ENCODE data around the gene SMOC2. TPM values are rescaled to one million over a fixed set of nuclear protein-coding genes. Genes with fewer than 3 reads are reported as not detected.

The SMOC2 gene
- total and polyA plus RNA-seq, 2 of the 13 experiments (the other 11 are each of a cell fraction or from before 2014, with no cell fraction given) = not detected

- H3K4me2 ChIP-seq (ENCODE audit: low read depth, low read length) = no peak overlapping the region
- peaks cover 26 to 69% of the 10 kb centered on the region in 2 experiments for H3K27me3 ChIP-seq (ENCODE audit: control insufficient read depth in 1 of 2, insufficient read depth in 2 of 2, low read length in 2 of 2)
- intact Hi-C loops (cut with micrococcal nuclease; ENCODE audit: unreplicated experiment) = no loop called here
- ChIA-PET CTCF (ENCODE audit: low intra/inter-chr PET ratio, low total read pairs) (no interaction called here), POLR2A (no interaction called here)
- no peaks in the 10 kb centered on the region for H3K36me3 ChIP-seq (replicated peaks in 1 of 2; ENCODE audit: control insufficient read depth in 1 of 2, insufficient read depth in 2 of 2, low read length in 2 of 2)
- H3K4me1 ChIP-seq (ENCODE audit: insufficient read depth, low read length) = no peaks in the 10 kb centered on the region
- WGBS (ENCODE audit: low lambda C conversion rate) = 17% methylated on average over 4 of the region's 4 CpGs
- DNase-seq (ENCODE audit: low spot score) = no peak
- TF ChIP-seq ZFAT (CRISPR knock-in tag; conservative IDR thresholded peaks at IDR 0.05) = no peak
- no peak for TF ChIP-seq GPN1 (CRISPR knock-in tag; IDR thresholded peaks at IDR 0.05; ENCODE audit: borderline replicate concordance)
- TF ChIP-seq HOMEZ (CRISPR knock-in tag; IDR thresholded peaks at IDR 0.05; ENCODE audit: low read depth) = no peak
- no peak for TF ChIP-seq ZNF234 (CRISPR knock-in tag; conservative IDR thresholded peaks at IDR 0.05)
- TF ChIP-seq ZNF761 (CRISPR knock-in tag; conservative IDR thresholded peaks at IDR 0.05) = no peak
- TF ChIP-seq KLF16 (CRISPR knock-in tag; IDR thresholded peaks at IDR 0.05) = no peak
- TF ChIP-seq THYN1 (CRISPR knock-in tag; IDR thresholded peaks at IDR 0.05; ENCODE audit: borderline replicate concordance, low read depth) = no peak
- TF ChIP-seq ZSCAN9 (CRISPR knock-in tag; IDR thresholded peaks at IDR 0.05; ENCODE audit: borderline replicate concordance) = no peak
- no peak for TF ChIP-seq HNF4G (IDR thresholded peaks at IDR 0.05; ENCODE audit: borderline replicate concordance, low read depth, low read length)
- no peak for TF ChIP-seq HNF4G (CRISPR knock-in tag; IDR thresholded peaks at IDR 0.05; ENCODE audit: borderline replicate concordance, low read depth)
- TF ChIP-seq ZMYM3 (CRISPR knock-in tag; IDR thresholded peaks at IDR 0.05) = no peak
- TF ChIP-seq ZNF780A (CRISPR knock-in tag; IDR thresholded peaks at IDR 0.05) = no peak
- TF ChIP-seq HMGXB3 (CRISPR knock-in tag; IDR thresholded peaks at IDR 0.05; ENCODE audit: borderline replicate concordance) = no peak
- H3K27ac ChIP-seq (ENCODE audit: extremely low read length, insufficient read depth, low read length) = no peak overlapping the region
- FAIRE-seq = no peak
- H3K4me3 ChIP-seq (replicated peaks in 1 of 3; ENCODE audit: insufficient read depth in 1 of 3, low read depth in 2 of 3, low read length in 3 of 3) = no peak overlapping the region
- no peak for ATAC-seq
- H3K9ac ChIP-seq (ENCODE audit: insufficient read depth, low read depth, low read length) = no peak overlapping the region
- BruUV-seq (replicated peaks) = no TSS peak
- no peaks in the 10 kb centered on the region for H3K9me3 ChIP-seq (ENCODE audit: low read length)
- no peaks in the 10 kb centered on the region for H3K79me2 ChIP-seq (ENCODE audit: insufficient read depth, low read length)
- no peaks in the 10 kb centered on the region for H4K20me1 ChIP-seq (ENCODE audit: insufficient read depth, low read length)
- in situ Hi-C loops (cut with HindIII; ENCODE audit: extremely low pct_ligation_motif_present, low pct_unique_long_range_greater_than_20kb) = no loop called here
- no peak overlapping the region for H2AFZ ChIP-seq (ENCODE audit: low read length)
Measured at GRCh38 chr6:168541307-168541706, 100.3 kb downstream of the SMOC2 start.

All from HepG2 (cell line).